Measurements from ENCODE around the gene ACTR6. TPM values are rescaled to one million over a fixed set of nuclear protein-coding genes. Genes with fewer than 3 reads are reported as not detected.
"Not testable (repeated sequence)": the region's sequence is repeated elsewhere in the genome, so short reads cannot be mapped to it uniquely, and the experiment has no call there.

Gene ACTR6
- total RNA-seq, 1 donor from 2014 or later = 36.0 TPM

DNA sequence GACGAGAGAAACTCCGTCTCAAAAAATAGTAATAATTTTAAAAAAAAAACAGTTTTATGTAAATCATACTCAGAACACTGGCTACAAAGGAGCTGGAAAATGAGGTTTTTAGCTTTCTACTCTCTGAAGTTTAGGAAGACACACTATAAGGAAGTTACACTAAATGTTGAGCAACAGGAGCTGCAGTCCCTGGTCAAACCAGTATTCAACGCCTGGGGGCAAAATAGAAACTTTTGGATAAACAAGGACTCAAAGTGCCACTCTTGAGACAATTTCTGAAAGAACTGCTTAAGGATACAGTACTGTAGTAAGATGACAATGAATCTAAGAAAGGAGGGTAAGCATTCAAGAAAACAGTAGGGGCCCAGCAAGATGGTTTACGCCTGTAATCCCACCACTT lies 29.3 kb downstream of the ACTR6 start:
- Mint-ChIP-seq H3K9me3 (ENCODE audit: unreplicated experiment) (peaks cover 2% of the 10 kb centered on the region), H3K36me3 (ENCODE audit: unreplicated experiment) (no peaks in the 10 kb centered on the region), H3K27ac (ENCODE audit: unreplicated experiment) (no peak overlapping the region), H3K4me3 (ENCODE audit: unreplicated experiment) (no peak overlapping the region), H3K27me3 (ENCODE audit: unreplicated experiment) (no peaks in the 10 kb centered on the region), H3K4me1 (ENCODE audit: low read depth, unreplicated experiment) (peaks cover 5% of the 10 kb centered on the region)
- no peak for DNase-seq
- TF ChIP-seq, protein P1, sequence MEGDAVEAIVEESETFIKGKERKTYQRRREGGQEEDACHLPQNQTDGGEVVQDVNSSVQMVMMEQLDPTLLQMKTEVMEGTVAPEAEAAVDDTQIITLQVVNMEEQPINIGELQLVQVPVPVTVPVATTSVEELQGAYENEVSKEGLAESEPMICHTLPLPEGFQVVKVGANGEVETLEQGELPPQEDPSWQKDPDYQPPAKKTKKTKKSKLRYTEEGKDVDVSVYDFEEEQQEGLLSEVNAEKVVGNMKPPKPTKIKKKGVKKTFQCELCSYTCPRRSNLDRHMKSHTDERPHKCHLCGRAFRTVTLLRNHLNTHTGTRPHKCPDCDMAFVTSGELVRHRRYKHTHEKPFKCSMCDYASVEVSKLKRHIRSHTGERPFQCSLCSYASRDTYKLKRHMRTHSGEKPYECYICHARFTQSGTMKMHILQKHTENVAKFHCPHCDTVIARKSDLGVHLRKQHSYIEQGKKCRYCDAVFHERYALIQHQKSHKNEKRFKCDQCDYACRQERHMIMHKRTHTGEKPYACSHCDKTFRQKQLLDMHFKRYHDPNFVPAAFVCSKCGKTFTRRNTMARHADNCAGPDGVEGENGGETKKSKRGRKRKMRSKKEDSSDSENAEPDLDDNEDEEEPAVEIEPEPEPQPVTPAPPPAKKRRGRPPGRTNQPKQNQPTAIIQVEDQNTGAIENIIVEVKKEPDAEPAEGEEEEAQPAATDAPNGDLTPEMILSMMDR (IDR thresholded peaks at IDR 0.05; ENCODE audit: partially characterized antibody, unreplicated experiment) = no peak

DNA sequence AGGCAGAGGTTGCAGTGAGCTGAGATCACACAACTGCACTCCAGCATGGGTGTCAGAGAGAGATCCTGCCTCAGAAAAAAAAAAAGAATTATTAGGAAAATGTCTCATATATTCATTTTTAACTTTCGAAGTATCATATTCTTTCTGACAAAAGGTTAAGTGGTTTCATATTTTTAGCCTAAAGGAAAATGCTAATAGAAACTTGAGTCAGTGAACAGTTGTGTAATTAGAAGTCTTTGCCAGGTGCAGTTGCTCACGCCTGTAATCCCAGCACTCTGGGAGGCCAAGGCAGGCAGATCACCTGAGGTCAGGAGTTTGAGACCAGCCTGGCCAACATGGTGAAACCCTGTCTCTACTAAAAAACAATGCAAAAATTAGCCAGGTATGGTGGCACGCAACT lies 31.3 kb downstream of the ACTR6 start:
- DNase-seq; H3K4me3 Mint-ChIP-seq (ENCODE audit: unreplicated experiment); H3K27ac Mint-ChIP-seq (ENCODE audit: unreplicated experiment); H3K9me3 Mint-ChIP-seq (ENCODE audit: unreplicated experiment); H3K4me1 Mint-ChIP-seq (ENCODE audit: low read depth, unreplicated experiment); H3K27me3 Mint-ChIP-seq (ENCODE audit: unreplicated experiment); H3K36me3 Mint-ChIP-seq (ENCODE audit: unreplicated experiment): not testable (repeated sequence)

DNA sequence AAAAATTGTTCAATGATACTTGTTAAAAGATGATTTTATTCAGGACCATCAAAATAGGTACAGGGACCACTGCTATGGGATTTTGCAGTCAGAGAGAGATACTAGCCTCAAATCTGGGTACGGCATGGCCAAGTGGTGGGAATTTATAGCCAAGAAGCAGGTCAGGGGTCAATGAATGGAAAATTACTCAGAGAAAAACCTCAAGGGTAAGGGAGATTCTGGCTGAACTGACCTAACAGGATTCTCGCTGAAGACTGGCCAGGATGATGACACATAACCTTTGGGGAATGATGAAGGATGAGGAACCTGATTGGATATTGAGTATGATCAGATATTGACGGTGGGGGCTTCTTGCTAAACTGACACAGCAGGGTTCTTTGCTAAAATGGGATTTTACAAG lies 33.6 kb downstream of the ACTR6 start:
- Mint-ChIP-seq H3K36me3 (ENCODE audit: unreplicated experiment) (no peaks in the 10 kb centered on the region), H3K27me3 (ENCODE audit: unreplicated experiment) (no peaks in the 10 kb centered on the region), H3K4me3 (ENCODE audit: unreplicated experiment) (no peak overlapping the region), H3K27ac (ENCODE audit: unreplicated experiment) (no peak overlapping the region), H3K4me1 (ENCODE audit: low read depth, unreplicated experiment) (peaks cover 5% of the 10 kb centered on the region), H3K9me3 (ENCODE audit: unreplicated experiment) (no peaks in the 10 kb centered on the region)
- TF ChIP-seq, protein P1 (IDR thresholded peaks at IDR 0.05; ENCODE audit: partially characterized antibody, unreplicated experiment) = no peak
- DNase-seq = no peak

DNA sequence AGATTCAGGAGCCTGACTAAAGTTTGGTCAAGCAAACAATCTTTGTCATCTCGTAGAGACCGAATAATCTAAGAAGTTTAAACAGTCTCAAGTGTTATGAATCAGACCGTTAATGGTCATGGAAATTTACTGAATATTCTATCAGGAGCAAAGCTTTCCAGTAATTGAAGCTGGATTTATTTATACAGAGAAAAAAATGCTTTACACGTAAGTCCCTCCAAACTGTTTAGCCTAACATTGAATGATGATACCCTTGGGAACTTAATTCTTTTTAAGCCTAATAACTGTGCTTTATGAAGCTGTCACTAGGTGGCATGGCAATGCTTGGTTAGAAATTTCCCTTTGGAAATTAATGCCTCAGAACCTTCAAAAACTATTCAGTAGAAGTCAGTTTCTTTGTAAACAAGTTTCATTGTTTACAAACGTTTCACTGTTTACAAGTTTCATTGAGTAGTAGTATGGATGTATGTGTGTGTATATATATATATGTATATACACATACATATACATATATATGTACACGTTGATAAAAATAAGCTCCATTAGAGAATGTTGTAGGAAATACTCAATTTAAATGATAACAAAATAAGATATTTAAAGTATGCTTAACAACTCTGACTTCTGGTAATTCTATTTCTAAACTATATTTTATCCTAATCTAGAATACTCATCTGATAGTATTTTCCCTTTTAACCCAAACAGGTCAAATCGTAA lies 34.1 kb downstream of the ACTR6 start:
- TF ChIP-seq, protein P1 (IDR thresholded peaks at IDR 0.05; ENCODE audit: partially characterized antibody, unreplicated experiment) = peak; percentile 63
- no peaks in the 10 kb centered on the region for H3K9me3 Mint-ChIP-seq (ENCODE audit: unreplicated experiment)
- peaks cover 5% of the 10 kb centered on the region for H3K4me1 Mint-ChIP-seq (ENCODE audit: low read depth, unreplicated experiment)
- H3K36me3 Mint-ChIP-seq (ENCODE audit: unreplicated experiment) = no peaks in the 10 kb centered on the region
- DNase-seq = no peak
- no peak overlapping the region for H3K4me3 Mint-ChIP-seq (ENCODE audit: unreplicated experiment)
- H3K27me3 Mint-ChIP-seq (ENCODE audit: unreplicated experiment) = no peaks in the 10 kb centered on the region
- H3K27ac Mint-ChIP-seq (ENCODE audit: unreplicated experiment) = no peak overlapping the region

DNA sequence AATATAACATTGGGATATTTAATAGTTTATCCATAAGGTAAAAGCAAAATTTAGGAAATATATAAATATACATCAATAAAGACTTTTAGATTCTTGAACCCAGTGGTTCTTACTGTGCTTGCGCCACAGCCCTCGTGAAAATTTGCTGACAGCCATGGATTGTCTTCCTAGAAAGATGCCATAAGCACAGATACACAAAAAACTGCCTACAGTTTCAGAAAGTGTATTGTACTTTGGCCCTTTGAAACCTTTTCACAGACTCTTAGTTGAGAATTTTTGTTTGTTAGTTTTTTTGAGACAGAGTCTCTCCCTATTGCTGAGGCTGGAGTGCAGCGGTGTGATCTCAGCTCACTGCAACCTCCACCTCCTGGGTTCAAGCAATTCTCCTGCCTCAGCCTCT lies 38.2 kb downstream of the ACTR6 start:
- Mint-ChIP-seq H3K9me3 (ENCODE audit: unreplicated experiment) (no peaks in the 10 kb centered on the region), H3K36me3 (ENCODE audit: unreplicated experiment) (no peaks in the 10 kb centered on the region), H3K27ac (ENCODE audit: unreplicated experiment) (no peak overlapping the region), H3K27me3 (ENCODE audit: unreplicated experiment) (no peaks in the 10 kb centered on the region), H3K4me1 (ENCODE audit: low read depth, unreplicated experiment) (peaks cover 5% of the 10 kb centered on the region), H3K4me3 (ENCODE audit: unreplicated experiment) (no peak overlapping the region)
- no peak for DNase-seq
- TF ChIP-seq, protein P1 (IDR thresholded peaks at IDR 0.05; ENCODE audit: partially characterized antibody, unreplicated experiment) = no peak

All from glutamatergic neuron (in vitro differentiated cells).